NCI-H510A treated with DMSO at 0.1 percent for 48 hours (cell line): ENCODE measurements around the gene GNL2.
"Not testable (repeated sequence)": the region's sequence is repeated elsewhere in the genome, so short reads cannot be mapped to it uniquely, and the experiment has no call there.

ENCODE experiments used
- DNase-seq: peaks from one replicate; lab custom pipeline; 2025; lab: John Stamatoyannopoulos, UW

Gene GNL2

GRCh38 chr1:37559080-37559479, 36.7 kb downstream of the GNL2 start:
- no peak for DNase-seq

- no peak for DNase-seq
Measured at GRCh38 chr1:37558411-37558810, 37.3 kb downstream of the GNL2 start.

- DNase-seq, result peak; percentile 99
Measured at GRCh38 chr1:37557402-37557801, 38.3 kb downstream of the GNL2 start.

GRCh38 chr1:37556712-37557196, 39.0 kb downstream of the GNL2 start, which contains the start of gene DNALI1:
Gene DNALI1, plus strand, starts transcription at chr1:37556940. Its CDS starts 55 bp downstream, at chr1:37556995.
- peak; percentile 100 for DNase-seq

GRCh38 chr1:37553927-37554808, 41.6 kb downstream of the GNL2 start, which contains the start of gene SNIP1:
Gene SNIP1, minus strand, starts transcription at chr1:37554293. Its CDS starts 64 bp downstream, at chr1:37554229.
- DNase-seq, result peak; percentile 100

- DNase-seq, result no peak
Measured at GRCh38 chr1:37553598-37553926, 42.2 kb downstream of the GNL2 start.

GRCh38 chr1:37549341-37549740, 46.4 kb downstream of the GNL2 start:
- DNase-seq, result no peak

GRCh38 chr1:37545019-37545418, 50.7 kb downstream of the GNL2 start:
- DNase-seq, result no peak

GRCh38 chr1:37544530-37544929, 51.2 kb downstream of the GNL2 start:
- no peak for DNase-seq

- no peak for DNase-seq
Measured at GRCh38 chr1:37540036-37540785, 55.5 kb downstream of the GNL2 start.

GRCh38 chr1:37539154-37539553, 56.6 kb downstream of the GNL2 start:
- DNase-seq, result not testable (repeated sequence)

- DNase-seq, result no peak
Measured at GRCh38 chr1:37537378-37537777, 58.4 kb downstream of the GNL2 start.

GRCh38 chr1:37533317-37534093, 62.2 kb downstream of the GNL2 start:
- no peak for DNase-seq

GRCh38 chr1:37532418-37533156, 63.1 kb downstream of the GNL2 start:
- not testable (repeated sequence) for DNase-seq

GRCh38 chr1:37529888-37530287, 65.8 kb downstream of the GNL2 start:
- DNase-seq, result not testable (repeated sequence)

GRCh38 chr1:37519613-37520012, 76.1 kb downstream of the GNL2 start:
- DNase-seq, result no peak

- DNase-seq, result not testable (repeated sequence)
Measured at GRCh38 chr1:37518929-37519328, 76.8 kb downstream of the GNL2 start.

GRCh38 chr1:37518241-37518640, 77.5 kb downstream of the GNL2 start:
- not testable (repeated sequence) for DNase-seq

- DNase-seq, result no peak
Measured at GRCh38 chr1:37517569-37517968, 78.2 kb downstream of the GNL2 start.
